ENCODE data around the gene ZNF74.

DNA sequence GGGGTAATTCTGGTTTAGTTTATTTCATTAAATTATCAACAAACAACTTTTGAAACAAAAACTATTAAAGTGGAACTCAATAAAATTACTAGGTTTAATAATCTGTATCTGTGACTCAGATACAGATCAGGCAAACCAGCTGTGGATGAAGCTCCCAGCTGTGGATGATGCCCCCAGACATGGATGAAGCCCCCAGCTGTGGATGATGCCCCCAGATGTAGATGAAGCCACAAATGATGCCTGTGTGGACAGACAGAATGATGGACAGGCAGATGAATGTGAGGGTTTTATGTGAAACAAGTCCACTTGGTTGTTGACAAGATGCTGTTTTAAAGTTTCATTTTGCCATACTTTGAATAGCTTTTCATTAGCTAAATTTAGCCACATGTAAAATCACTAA lies 5.8 kb upstream of the ZNF74 start:
- TF ChIP-seq, protein P1, sequence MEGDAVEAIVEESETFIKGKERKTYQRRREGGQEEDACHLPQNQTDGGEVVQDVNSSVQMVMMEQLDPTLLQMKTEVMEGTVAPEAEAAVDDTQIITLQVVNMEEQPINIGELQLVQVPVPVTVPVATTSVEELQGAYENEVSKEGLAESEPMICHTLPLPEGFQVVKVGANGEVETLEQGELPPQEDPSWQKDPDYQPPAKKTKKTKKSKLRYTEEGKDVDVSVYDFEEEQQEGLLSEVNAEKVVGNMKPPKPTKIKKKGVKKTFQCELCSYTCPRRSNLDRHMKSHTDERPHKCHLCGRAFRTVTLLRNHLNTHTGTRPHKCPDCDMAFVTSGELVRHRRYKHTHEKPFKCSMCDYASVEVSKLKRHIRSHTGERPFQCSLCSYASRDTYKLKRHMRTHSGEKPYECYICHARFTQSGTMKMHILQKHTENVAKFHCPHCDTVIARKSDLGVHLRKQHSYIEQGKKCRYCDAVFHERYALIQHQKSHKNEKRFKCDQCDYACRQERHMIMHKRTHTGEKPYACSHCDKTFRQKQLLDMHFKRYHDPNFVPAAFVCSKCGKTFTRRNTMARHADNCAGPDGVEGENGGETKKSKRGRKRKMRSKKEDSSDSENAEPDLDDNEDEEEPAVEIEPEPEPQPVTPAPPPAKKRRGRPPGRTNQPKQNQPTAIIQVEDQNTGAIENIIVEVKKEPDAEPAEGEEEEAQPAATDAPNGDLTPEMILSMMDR (IDR thresholded peaks at IDR 0.05) = no peak
- TF ChIP-seq EZH2 (IDR thresholded peaks at IDR 0.05; ENCODE audit: borderline replicate concordance, insufficient read depth, low read depth, low read length, poor library complexity, severe bottlenecking) = no peak

All from B cell (primary cell).